AG04450 (cell line): Measurements from ENCODE around the gene DDX24. TPM values are rescaled to one million over a fixed set of nuclear protein-coding genes. Genes with fewer than 3 reads are reported as not detected.

Experiments
- CTCF ChIA-PET: fragments of 300-600, 350-600 bp; formaldehyde crosslinking; extraction: SDS; loops from one replicate; lab custom pipeline; 2022; ENCODE audit warnings: antibody characterized with exemption, inconsistent platforms; lab: Charles Lee
- POLR2A ChIA-PET: fragments of 350-600 bp; formaldehyde crosslinking; extraction: SDS; loops from one replicate; lab custom pipeline; 2021; ENCODE audit warnings: antibody characterized with exemption, inconsistent platforms; lab: Yijun Ruan, JAX
- DNase-seq: peaks from one replicate; pipeline ENCODE4 v3.0.0-alpha.2; 2011; ENCODE audit warnings: low read depth, low spot score
- H3K27ac ChIP-seq: one replicate; pipeline ENCODE4 v1.5.1; 2012; ENCODE audit warnings: low read depth, low read length, control low read depth
- H3K27me3 ChIP-seq: one replicate; pipeline ENCODE4 v1.6.0; 2012; ENCODE audit warnings: low read length; ENCODE audit not compliant: control insufficient read depth, insufficient read depth
- H3K4me3 ChIP-seq: 2 replicates; pipeline ENCODE4 v1.5.1; 2011; ENCODE audit warnings: mild to moderate bottlenecking, low read depth, low read length, control low read depth
- H3K9me3 ChIP-seq: 2 replicates; pipeline ENCODE4 v1.5.1; 2012; ENCODE audit warnings: low read length; ENCODE audit not compliant: control insufficient read depth, insufficient read depth
- CTCF ChIP-seq: IDR thresholded peaks from 2 replicates; pipeline ENCODE4 v1.5.1; 2011; ENCODE audit warnings: low read depth, low read length, control low read depth, inconsistent platforms
- polyA plus RNA-seq: library from polyadenylated mRNA; depleted of rRNA; stranded (reverse); fragments of >200 nt; gene quantifications from 2 replicates; pipeline ENCODE4 v1.2.3, GENCODE V29; 2011

DDX24 gene
- polyA plus RNA-seq, 1 experiment, result 159 TPM

GRCh38 chr14:94021416-94022157 lies 59.4 kb downstream of the DDX24 start:
- no peak for DNase-seq
- ChIA-PET CTCF (interaction anchor here (1.0 to 2.8 kb wide), 3 partner anchors 15 to 115 kb away, joined by 3 to 17 read pairs (median 5); no protein-coding TSS in a partner anchor), POLR2A (no interaction called here)
- no peak for TF ChIP-seq CTCF
- Histone ChIP-seq H3K4me3 (no peak overlapping the region), H3K27me3 (peaks cover 15% of the 10 kb centered on the region), H3K27ac (no peak overlapping the region), H3K9me3 (no peaks in the 10 kb centered on the region)

- no peaks in the 10 kb centered on the region for H3K9me3 ChIP-seq
- TF ChIP-seq CTCF, result no peak
- H3K4me3 ChIP-seq, result no peak overlapping the region
- ChIA-PET POLR2A (no interaction called here), CTCF (interaction anchor here (1.0 to 2.8 kb wide), 4 partner anchors 16 to 115 kb away, joined by 3 to 17 read pairs (median 6); no protein-coding TSS in a partner anchor)
- no peak for DNase-seq
- H3K27ac ChIP-seq, result no peak overlapping the region
- peaks cover 21% of the 10 kb centered on the region for H3K27me3 ChIP-seq
These were observed 60.0 kb downstream of the DDX24 start for GRCh38 chr14:94021001-94021400.

- Histone ChIP-seq H3K4me3 (no peak overlapping the region), H3K9me3 (no peaks in the 10 kb centered on the region), H3K27ac (no peak overlapping the region), H3K27me3 (peaks cover 27% of the 10 kb centered on the region)
- DNase-seq, result no peak
- TF ChIP-seq CTCF, result no peak
- CTCF ChIA-PET, result interaction anchor here (0.6 to 2.8 kb wide), 4 partner anchors 14 to 81 kb away, joined by 3 to 17 read pairs (median 6); no protein-coding TSS in a partner anchor
- POLR2A ChIA-PET, result no interaction called here
These were observed 60.7 kb downstream of the DDX24 start for GRCh38 chr14:94020267-94020666.

GRCh38 chr14:94019329-94019728 lies 61.7 kb downstream of the DDX24 start:
- POLR2A ChIA-PET, result no interaction called here
- Histone ChIP-seq H3K27me3 (peaks cover 35% of the 10 kb centered on the region), H3K27ac (no peak overlapping the region), H3K4me3 (no peak overlapping the region), H3K9me3 (no peaks in the 10 kb centered on the region)
- no peak for DNase-seq
- CTCF ChIA-PET, result interaction anchor here (0.6 to 2.8 kb wide), 3 partner anchors 15 to 113 kb away, joined by 3 to 17 read pairs (median 6); no protein-coding TSS in a partner anchor
- no peak for TF ChIP-seq CTCF

GRCh38 chr14:94018308-94018707 lies 62.7 kb downstream of the DDX24 start:
- ChIA-PET CTCF (interaction anchor here (1.4 kb wide), 1 partner anchor 17 kb away, joined by 6 read pairs; no protein-coding TSS in a partner anchor), POLR2A (no interaction called here)
- TF ChIP-seq CTCF, result no peak

More at GRCh38 chr14:94018308-94018707, 62.7 kb downstream of the DDX24 start:
- no peak overlapping the region for H3K4me3 ChIP-seq
- no peaks in the 10 kb centered on the region for H3K9me3 ChIP-seq
- H3K27me3 ChIP-seq, result peaks cover 38% of the 10 kb centered on the region
- DNase-seq, result no peak
- no peak overlapping the region for H3K27ac ChIP-seq
